Suprapubic skin (tissue), 4 donors: ENCODE measurements around the gene RIBC2. TPM values are rescaled to one million over a fixed set of nuclear protein-coding genes. Genes with fewer than 3 reads are reported as not detected.
"Not testable (repeated sequence)": the region's sequence is repeated elsewhere in the genome, so short reads cannot be mapped to it uniquely, and the experiment has no call there.

ENCODE experiments used
- DNase-seq, 2 donors: peaks; one replicate each; pipeline ENCODE4 v3.0.0-alpha.2; 2019; ENCODE audit warnings: low spot score in 2 of 2
- H3K27ac ChIP-seq: fragments of 200-600 bp; sonication (generic); one replicate; pipeline ENCODE4 v1.5.1; 2019
- H3K27me3 ChIP-seq: fragments of 200-600 bp; sonication (generic); one replicate; pipeline ENCODE4 v1.5.1; 2019
- H3K36me3 ChIP-seq: fragments of 200-600 bp; sonication (generic); one replicate; pipeline ENCODE4 v1.5.1; 2019
- H3K4me1 ChIP-seq: fragments of 200-600 bp; sonication (generic); one replicate; pipeline ENCODE4 v1.5.1; 2019
- H3K4me3 ChIP-seq: fragments of 200-600 bp; sonication (generic); one replicate; pipeline ENCODE4 v1.5.1; 2019; ENCODE audit warnings: mild to moderate bottlenecking
- H3K9me3 ChIP-seq: fragments of 200-600 bp; sonication (generic); one replicate; pipeline ENCODE4 v1.5.1; 2019
- EP300 ChIP-seq: sonication (generic); formaldehyde crosslinking; IDR thresholded peaks from one replicate; pipeline ENCODE4 v1.6.1; 2017; ENCODE audit warnings: antibody characterized with exemption
- POLR2A ChIP-seq, 2 donors: fragments of 450-650 bp; IDR thresholded peaks; one replicate each; pipeline ENCODE4 v1.6.1; 2017; ENCODE audit warnings: antibody characterized with exemption in 2 of 2, mild to moderate bottlenecking in 2 of 2, moderate library complexity in 2 of 2
- POLR2AphosphoS5 ChIP-seq, 3 donors: sonication (generic); formaldehyde crosslinking; IDR thresholded peaks; one replicate each; pipeline ENCODE4 v1.6.1; 2017; ENCODE audit warnings: antibody characterized with exemption in 3 of 3
- WGBS: methylation state at CpG from one replicate; pipeline ENCODE4 v1.1.5; 2018; 5-methylcytosine and 5-hydroxymethylcytosine counted together
- total RNA-seq, 4 donors: library from RNA; depleted of rRNA; stranded (reverse); fragments of >200 nt; gene quantifications; one replicate each; pipeline ENCODE4 v1.1.0, GENCODE V29; 2016
- TF ChIP-seq, protein P1 (sequence below), 2 donors: fragments of 200-600 bp in 1 of 2; fragments of 450-650 bp in 1 of 2; sonication (generic) in 1 of 2; IDR thresholded peaks; one replicate each; pipeline ENCODE4 v1.5.1; 2016 to 2019; ENCODE audit warnings: antibody characterized with exemption in 2 of 2, mild to moderate bottlenecking in 1 of 2, moderate library complexity in 1 of 2

Gene RIBC2
- total RNA-seq, 4 donors from 2014 or later: 0.30 to 5.7 TPM; not detected in 2

DNA sequence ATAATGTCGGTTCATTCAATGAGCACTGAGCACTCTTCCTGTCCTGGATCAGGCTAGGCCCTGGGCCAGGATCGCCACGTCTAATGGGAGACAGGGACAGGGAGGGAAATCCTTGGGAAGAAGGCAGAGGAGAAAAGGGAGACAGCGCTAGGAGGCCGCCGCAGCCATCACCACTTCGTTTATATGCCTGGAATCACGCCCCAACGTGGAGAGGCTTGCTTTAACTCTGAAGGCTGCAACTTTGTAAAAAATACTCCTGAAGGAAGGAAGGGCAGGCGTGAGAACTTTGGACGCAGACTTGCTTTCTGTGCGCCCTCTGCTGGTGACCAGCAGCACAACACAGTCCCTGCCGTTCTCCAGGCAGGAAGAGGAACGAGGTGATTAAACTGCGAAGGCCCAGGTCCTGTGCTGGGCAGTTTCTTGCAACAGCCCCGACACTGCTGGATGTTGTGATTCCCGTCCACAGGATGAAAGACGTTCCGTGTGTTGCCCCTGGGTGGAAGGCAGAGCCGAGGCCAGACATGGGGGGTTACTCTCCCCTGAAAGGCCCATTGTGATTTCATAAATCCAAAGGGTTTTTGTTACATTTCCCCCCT is 22.1 kb downstream of the RIBC2 start:
- Histone ChIP-seq H3K4me3 (no peak overlapping the region), H3K4me1 (peaks cover 16% of the 10 kb centered on the region), H3K9me3 (no peaks in the 10 kb centered on the region), H3K27ac (peak overlapping the region; percentile 13), H3K27me3 (no peaks in the 10 kb centered on the region), H3K36me3 (no peaks in the 10 kb centered on the region)
- DNase-seq: peak; percentile 92 to 94
- TF ChIP-seq, protein P1, sequence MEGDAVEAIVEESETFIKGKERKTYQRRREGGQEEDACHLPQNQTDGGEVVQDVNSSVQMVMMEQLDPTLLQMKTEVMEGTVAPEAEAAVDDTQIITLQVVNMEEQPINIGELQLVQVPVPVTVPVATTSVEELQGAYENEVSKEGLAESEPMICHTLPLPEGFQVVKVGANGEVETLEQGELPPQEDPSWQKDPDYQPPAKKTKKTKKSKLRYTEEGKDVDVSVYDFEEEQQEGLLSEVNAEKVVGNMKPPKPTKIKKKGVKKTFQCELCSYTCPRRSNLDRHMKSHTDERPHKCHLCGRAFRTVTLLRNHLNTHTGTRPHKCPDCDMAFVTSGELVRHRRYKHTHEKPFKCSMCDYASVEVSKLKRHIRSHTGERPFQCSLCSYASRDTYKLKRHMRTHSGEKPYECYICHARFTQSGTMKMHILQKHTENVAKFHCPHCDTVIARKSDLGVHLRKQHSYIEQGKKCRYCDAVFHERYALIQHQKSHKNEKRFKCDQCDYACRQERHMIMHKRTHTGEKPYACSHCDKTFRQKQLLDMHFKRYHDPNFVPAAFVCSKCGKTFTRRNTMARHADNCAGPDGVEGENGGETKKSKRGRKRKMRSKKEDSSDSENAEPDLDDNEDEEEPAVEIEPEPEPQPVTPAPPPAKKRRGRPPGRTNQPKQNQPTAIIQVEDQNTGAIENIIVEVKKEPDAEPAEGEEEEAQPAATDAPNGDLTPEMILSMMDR (IDR thresholded peaks at IDR 0.05): peak; percentile 95 to 98
- no peak for TF ChIP-seq EP300
- TF ChIP-seq POLR2AphosphoS5 (IDR thresholded peaks at IDR 0.05): peak in 1 of 3 donors; percentile 68
- WGBS: 3% methylated on average over 20 of the region's 20 CpGs

DNA sequence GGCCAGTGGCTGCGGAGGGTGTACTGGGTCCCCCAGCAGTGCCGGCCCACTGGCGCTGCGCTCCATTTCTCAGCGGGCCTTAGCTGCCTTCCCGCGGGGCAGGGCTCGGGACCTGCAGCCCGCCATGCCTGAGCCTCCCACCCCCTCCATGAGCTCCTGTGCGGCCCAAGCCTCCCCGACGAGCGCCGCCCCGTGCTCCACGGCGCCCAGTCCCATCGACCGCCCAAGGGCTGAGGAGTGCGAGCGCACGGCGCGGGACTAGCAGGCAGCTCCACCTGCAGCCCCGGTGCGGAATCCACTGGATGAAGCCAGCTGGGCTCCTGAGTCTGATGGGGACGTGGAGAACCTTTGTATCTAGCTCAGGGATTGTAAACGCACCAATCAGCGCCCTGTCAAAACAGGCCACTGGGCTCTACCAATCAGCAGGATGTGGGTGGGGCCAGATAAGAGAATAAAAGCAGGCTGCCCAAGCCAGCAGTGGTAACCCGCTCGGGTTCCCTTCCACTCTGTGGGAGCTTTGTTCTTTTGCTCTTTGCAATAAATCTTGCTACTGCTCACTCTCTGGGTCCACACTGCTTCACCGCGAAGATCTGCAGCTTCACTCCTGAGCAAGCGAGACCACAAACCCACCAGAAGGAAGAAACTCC is 23.5 kb downstream of the RIBC2 start:
- 96% methylated on average over 17 of the region's 34 CpGs for WGBS
- not testable (repeated sequence) for H3K27ac ChIP-seq, H3K4me3 ChIP-seq, H3K27me3 ChIP-seq, H3K9me3 ChIP-seq, H3K36me3 ChIP-seq, DNase-seq
- H3K4me1 ChIP-seq: peaks cover 28% of the 10 kb centered on the region

DNA sequence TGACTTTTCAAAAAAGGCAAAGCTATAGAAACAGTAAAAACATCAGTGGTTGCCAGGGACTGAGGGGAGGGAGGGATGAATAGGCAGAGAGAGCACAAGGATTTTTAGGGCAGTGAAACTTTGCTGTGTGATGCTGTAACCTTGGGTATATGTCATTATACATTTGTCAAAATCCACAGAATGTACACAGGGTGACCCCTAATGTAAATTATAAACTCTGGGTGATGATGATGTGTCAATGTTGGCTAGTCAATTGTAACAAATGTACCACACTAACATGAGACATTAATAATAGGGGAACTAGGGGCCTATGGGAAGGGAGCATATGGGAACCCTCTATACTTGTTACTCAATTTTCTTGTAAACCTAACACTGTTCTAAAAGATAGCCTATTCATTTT is 24.8 kb downstream of the RIBC2 start:
- H3K4me3 ChIP-seq: no peak overlapping the region
- TF ChIP-seq POLR2AphosphoS5 (IDR thresholded peaks at IDR 0.05): no peak
- TF ChIP-seq, protein P1 (IDR thresholded peaks at IDR 0.05): no peak
- TF ChIP-seq EP300: no peak
- no peak for TF ChIP-seq POLR2A (IDR thresholded peaks at IDR 0.05)
- no peak for DNase-seq
- no peak overlapping the region for H3K27ac ChIP-seq
- H3K4me1 ChIP-seq: peaks cover 32% of the 10 kb centered on the region
- no peaks in the 10 kb centered on the region for H3K9me3 ChIP-seq
- H3K36me3 ChIP-seq: no peaks in the 10 kb centered on the region
- H3K27me3 ChIP-seq: no peaks in the 10 kb centered on the region

DNA sequence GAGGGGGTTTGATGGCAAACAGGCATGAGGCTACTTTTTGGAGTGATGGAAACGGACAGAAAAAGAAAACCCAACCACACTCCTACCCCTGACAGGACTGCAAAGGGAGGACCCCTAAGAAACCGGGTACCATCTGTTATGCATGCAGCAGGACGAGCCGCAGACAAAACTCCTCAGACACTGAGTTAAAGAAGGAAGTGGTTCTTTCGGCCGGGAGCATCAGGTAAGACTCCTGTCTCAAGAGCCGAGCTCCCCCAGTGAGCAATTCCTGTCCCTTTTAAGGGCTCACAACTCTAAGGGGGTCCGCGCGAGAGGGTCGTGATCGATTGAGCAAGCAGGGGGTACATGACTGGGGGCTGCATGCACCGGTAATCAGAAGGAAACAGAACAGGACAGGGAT is 27.2 kb downstream of the RIBC2 start:
- not testable (repeated sequence) for H3K27ac ChIP-seq, DNase-seq, H3K9me3 ChIP-seq, H3K27me3 ChIP-seq, H3K36me3 ChIP-seq
- H3K4me3 ChIP-seq: peak overlapping the region; percentile 4
- 24% methylated on average over 11 of the region's 13 CpGs for WGBS
- H3K4me1 ChIP-seq: peaks cover 26% of the 10 kb centered on the region

DNA sequence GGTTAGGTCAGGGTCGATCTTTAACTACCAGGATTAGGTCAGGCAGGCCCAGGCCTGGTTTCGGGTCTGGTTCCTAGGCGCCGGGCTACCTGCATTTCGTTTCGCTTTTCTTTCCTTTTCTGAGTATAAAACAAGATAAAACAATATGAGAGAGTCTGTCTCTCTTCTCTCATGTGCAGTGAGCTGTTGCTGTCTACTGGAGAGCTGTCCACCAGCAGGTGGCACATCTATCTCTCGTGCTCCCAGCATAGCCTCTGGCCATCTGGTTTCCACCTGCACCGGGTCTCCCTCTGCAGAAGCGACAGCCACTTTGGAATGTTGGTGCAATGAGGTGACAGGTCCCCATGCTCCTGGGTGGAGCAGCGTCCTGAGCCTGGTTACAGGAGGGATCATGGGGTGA is 27.6 kb downstream of the RIBC2 start:
- 13% methylated on average over 10 of the region's 10 CpGs for WGBS
- peaks cover 22% of the 10 kb centered on the region for H3K4me1 ChIP-seq
- H3K9me3 ChIP-seq: no peaks in the 10 kb centered on the region
- no peak for DNase-seq
- no peak for TF ChIP-seq EP300
- TF ChIP-seq POLR2A (IDR thresholded peaks at IDR 0.05): no peak
- TF ChIP-seq, protein P1 (IDR thresholded peaks at IDR 0.05): peak; percentile 39 to 43
- peak in 1 of 3 donors; percentile 76 for TF ChIP-seq POLR2AphosphoS5 (IDR thresholded peaks at IDR 0.05)
- H3K27me3 ChIP-seq: no peaks in the 10 kb centered on the region
- peak overlapping the region; percentile 4 for H3K4me3 ChIP-seq
- H3K36me3 ChIP-seq: no peaks in the 10 kb centered on the region
- no peak overlapping the region for H3K27ac ChIP-seq

DNA sequence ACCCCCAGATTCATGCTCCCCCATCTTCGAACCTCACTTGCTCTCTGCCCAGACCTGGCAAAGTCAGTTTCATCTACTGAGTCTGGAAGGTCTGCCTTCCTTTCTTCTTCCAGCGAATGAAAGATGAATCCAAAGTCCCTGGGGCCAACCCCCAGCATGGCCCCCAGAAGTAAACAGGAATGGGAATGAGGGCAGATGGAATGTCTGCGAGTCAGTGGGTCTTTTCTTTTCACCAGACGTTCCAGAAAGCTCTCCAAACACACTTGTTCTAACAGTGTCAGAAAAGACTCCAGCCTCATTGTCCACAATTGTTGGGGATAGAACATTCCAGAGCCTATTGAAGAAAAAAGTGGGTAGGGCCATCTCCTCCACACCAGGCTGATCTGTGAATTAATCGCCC is 28.6 kb downstream of the RIBC2 start:
- Histone ChIP-seq H3K27ac (no peak overlapping the region), H3K4me3 (no peak overlapping the region), H3K4me1 (peaks cover 22% of the 10 kb centered on the region), H3K27me3 (no peaks in the 10 kb centered on the region), H3K9me3 (no peaks in the 10 kb centered on the region), H3K36me3 (no peaks in the 10 kb centered on the region)
- TF ChIP-seq POLR2AphosphoS5 (IDR thresholded peaks at IDR 0.05) (no peak), POLR2A (IDR thresholded peaks at IDR 0.05) (no peak), EP300 (no peak)
- TF ChIP-seq, protein P1 (IDR thresholded peaks at IDR 0.05): no peak
- 72% methylated on average over 5 of the region's 5 CpGs for WGBS
- DNase-seq: no peak
